H9 (cell line): ENCODE results near the gene MEIS2. TPM values are rescaled to one million over a fixed set of nuclear protein-coding genes. Genes with fewer than 3 reads are reported as not detected.

Experiments
- DNase-seq: peaks from one replicate; pipeline ENCODE4 v3.0.0-alpha.2; 2017
- H2AFZ ChIP-seq: one replicate; pipeline ENCODE4 v1.6.1; 2013; ENCODE audit warnings: mild to moderate bottlenecking, low read length, control low read depth, moderate library complexity
- H2AK5ac ChIP-seq: 2 replicates; pipeline ENCODE4 v1.6.1; 2013; ENCODE audit warnings: low read length, control low read depth, mixed read lengths; ENCODE audit not compliant: insufficient read length
- H2BK120ac ChIP-seq: one replicate; pipeline ENCODE4 v1.6.1; 2013; ENCODE audit warnings: low read depth, mild to moderate bottlenecking, low read length, control low read depth, inconsistent platforms; ENCODE audit not compliant: poor library complexity, severe bottlenecking
- H2BK12ac ChIP-seq: 2 replicates; pipeline ENCODE4 v1.6.1; 2013; ENCODE audit warnings: low read length, control low read depth, mixed read lengths, low read depth; ENCODE audit not compliant: insufficient read length
- H2BK15ac ChIP-seq: 2 replicates; pipeline ENCODE4 v1.6.1; 2013; ENCODE audit warnings: low read depth, low read length, control low read depth
- H2BK20ac ChIP-seq: one replicate; pipeline ENCODE4 v1.6.1; 2013; ENCODE audit warnings: low read depth, mild to moderate bottlenecking, low read length, control low read depth, inconsistent platforms; ENCODE audit not compliant: poor library complexity, severe bottlenecking
- H2BK5ac ChIP-seq: 2 replicates; pipeline ENCODE4 v1.6.1; 2013; ENCODE audit warnings: low read length, control low read depth, mixed read lengths; ENCODE audit not compliant: insufficient read length
- H3K14ac ChIP-seq: 2 replicates; pipeline ENCODE4 v1.6.1; 2013; ENCODE audit warnings: low read length, control low read depth; ENCODE audit not compliant: insufficient read depth
- H3K18ac ChIP-seq: 2 replicates; pipeline ENCODE4 v1.6.1; 2013; ENCODE audit warnings: low read depth, mild to moderate bottlenecking, mixed read lengths, low read length, control low read depth; ENCODE audit not compliant: insufficient read length
- H3K23ac ChIP-seq: 2 replicates; pipeline ENCODE4 v1.6.1; 2013; ENCODE audit warnings: low read length, control low read depth, mixed read lengths, low read depth; ENCODE audit not compliant: insufficient read length
- H3K23me2 ChIP-seq: 2 replicates; pipeline ENCODE4 v1.6.1; 2013; ENCODE audit warnings: low read depth, mild to moderate bottlenecking, mixed read lengths, low read length, control low read depth; ENCODE audit not compliant: insufficient read length, poor library complexity, severe bottlenecking
- H3K27ac ChIP-seq: 2 replicates; pipeline ENCODE4 v1.5.1; 2013; ENCODE audit warnings: low read length, control low read depth, mixed read lengths, low read depth; ENCODE audit not compliant: insufficient read length
- H3K27me3 ChIP-seq: 2 replicates; pipeline ENCODE4 v1.6.1; 2013; ENCODE audit warnings: low read length, control low read depth, inconsistent platforms; ENCODE audit not compliant: insufficient read depth
- H3K4ac ChIP-seq: 2 replicates; pipeline ENCODE4 v1.6.1; 2013; ENCODE audit warnings: low read depth, mild to moderate bottlenecking, control low read depth, inconsistent platforms, low read length, moderate library complexity
- H3K4me1 ChIP-seq: 2 replicates; pipeline ENCODE4 v1.6.1; 2013; ENCODE audit warnings: low read length, control low read depth, inconsistent platforms; ENCODE audit not compliant: insufficient read depth
- H3K4me2 ChIP-seq: 2 replicates; pipeline ENCODE4 v1.6.1; 2013; ENCODE audit warnings: low read length, control low read depth, mixed read lengths; ENCODE audit not compliant: insufficient read length, insufficient read depth
- H3K56ac ChIP-seq: 2 replicates; pipeline ENCODE4 v1.6.1; 2013; ENCODE audit warnings: low read depth, mild to moderate bottlenecking, mixed read lengths, low read length, control low read depth; ENCODE audit not compliant: insufficient read length
- H3K79me1 ChIP-seq: 2 replicates; pipeline ENCODE4 v1.6.1; 2013; ENCODE audit warnings: low read depth, mild to moderate bottlenecking, moderate library complexity, low read length, control low read depth, inconsistent platforms; ENCODE audit not compliant: insufficient read depth, poor library complexity, severe bottlenecking
- H3K79me2 ChIP-seq: 2 replicates; pipeline ENCODE4 v1.6.1; 2013; ENCODE audit warnings: low read length, control low read depth, inconsistent platforms; ENCODE audit not compliant: insufficient read depth
- H3K9ac ChIP-seq: 2 replicates; pipeline ENCODE4 v1.6.1; 2013; ENCODE audit warnings: low read length, control low read depth, mixed read lengths; ENCODE audit not compliant: insufficient read length; ENCODE audit errors: extremely low read depth
- H3K9me3 ChIP-seq: one replicate; pipeline ENCODE4 v1.6.1; 2013; ENCODE audit warnings: low read depth, low read length, inconsistent platforms; ENCODE audit not compliant: control insufficient read depth
- H3T11ph ChIP-seq: one replicate; pipeline ENCODE4 v1.6.1; 2013; ENCODE audit warnings: mild to moderate bottlenecking, low read length, control low read depth, inconsistent platforms
- H4K20me1 ChIP-seq: one replicate; pipeline ENCODE4 v1.6.1; 2013; ENCODE audit not compliant: control insufficient read depth, insufficient read length, insufficient read depth
- H4K5ac ChIP-seq: 2 replicates; pipeline ENCODE4 v1.6.1; 2013; ENCODE audit warnings: low read depth, mild to moderate bottlenecking, mixed read lengths, low read length, control low read depth; ENCODE audit not compliant: insufficient read length
- H4K8ac ChIP-seq: replicated peaks from 2 replicates; pipeline ENCODE4 v1.6.1; 2013; ENCODE audit warnings: low read length, control low read depth, mixed read lengths, low read depth; ENCODE audit not compliant: insufficient read length
- H4K91ac ChIP-seq: 2 replicates; pipeline ENCODE4 v1.6.1; 2013; ENCODE audit warnings: low read depth, mild to moderate bottlenecking, moderate library complexity, mixed read lengths, low read length, control low read depth; ENCODE audit not compliant: insufficient read length
- H3K27ac Mint-ChIP-seq, 3 experiments: 2 replicates in 2 of 3; 3 replicates in 1 of 3; pipeline ENCODE4 v1.8.0; 2020 to 2021; ENCODE audit warnings: mixed read lengths in 3 of 3, mild to moderate bottlenecking in 1 of 3, moderate library complexity in 1 of 3
- H3K27me3 Mint-ChIP-seq: 2 replicates; pipeline ENCODE4 v1.8.0; 2021; ENCODE audit warnings: low read depth, mild to moderate bottlenecking, moderate library complexity, mixed read lengths
- H3K36me3 Mint-ChIP-seq, 3 experiments: 2 replicates in 2 of 3; 3 replicates in 1 of 3; pipeline ENCODE4 v1.8.0; 2020 to 2021; ENCODE audit warnings: low read depth in 3 of 3, mixed read lengths in 3 of 3; ENCODE audit not compliant: insufficient read depth in 1 of 3
- H3K4me1 Mint-ChIP-seq, 2 experiments: 2 replicates each; pipeline ENCODE4 v1.8.0; 2020; ENCODE audit warnings: mixed read lengths in 2 of 2
- H3K4me3 Mint-ChIP-seq, 2 experiments: 2 replicates in 1 of 2; 3 replicates in 1 of 2; pipeline ENCODE4 v1.8.0; 2020 to 2021; ENCODE audit warnings: mild to moderate bottlenecking in 2 of 2, mixed read lengths in 2 of 2, moderate library complexity in 1 of 2
- H3K9me3 Mint-ChIP-seq, 2 experiments: 2 replicates in 1 of 2; 3 replicates in 1 of 2; pipeline ENCODE4 v1.8.0; 2020; ENCODE audit warnings: mild to moderate bottlenecking in 2 of 2, mixed read lengths in 2 of 2, moderate library complexity in 1 of 2
- WGBS: extraction: QIAGEN DNeasy Blood & Tissue Kit; methylation state at CpG from one replicate; pipeline ENCODE4 v1.1.7; 2013; ENCODE audit warnings: missing lambda C conversion rate, low lambda C conversion rate, mixed read lengths; ENCODE audit not compliant: insufficient read length; ENCODE audit errors: extremely low coverage; 5-methylcytosine and 5-hydroxymethylcytosine counted together
- total RNA-seq: library from RNA; stranded (reverse); gene quantifications from 2 replicates; pipeline ENCODE4 v1.2.1, GENCODE V29; 2021
- TF ChIP-seq, protein P1 (sequence below): fragments of 200-600 bp; sonication (generic); conservative IDR thresholded peaks from 3 replicates; pipeline ENCODE4 v1.8.0; 2021; ENCODE audit warnings: antibody characterized with exemption, mild to moderate bottlenecking

The MEIS2 gene
- total RNA-seq, 1 experiment from 2014 or later = 0.35 TPM

DNA sequence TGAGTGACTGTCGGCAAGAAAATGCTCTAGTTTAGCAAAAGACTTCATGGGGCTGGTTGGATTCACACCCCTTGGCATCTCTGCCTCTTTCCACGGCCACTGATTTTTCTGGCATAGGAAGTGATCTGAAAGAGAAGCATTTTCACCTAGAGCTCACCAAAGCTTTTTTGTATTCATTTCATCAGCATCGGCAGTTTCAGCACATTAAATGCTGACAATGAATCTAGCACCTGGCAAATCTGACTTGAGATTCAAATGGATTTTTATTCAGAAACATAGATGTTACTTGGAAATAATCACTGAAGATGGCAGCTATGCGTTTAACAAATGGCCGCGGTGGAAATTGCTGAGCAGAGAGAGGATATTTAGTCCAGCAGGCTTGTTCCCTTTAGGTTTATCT is 155.9 kb downstream of the MEIS2 start:
- Histone ChIP-seq H2BK120ac (no peak overlapping the region), H3K23me2 (no peaks in the 10 kb centered on the region), H3K9ac (no peak overlapping the region), H3T11ph (no peak overlapping the region), H2BK5ac (no peak overlapping the region), H3K79me1 (no peaks in the 10 kb centered on the region), H4K91ac (no peak overlapping the region), H4K20me1 (no peaks in the 10 kb centered on the region), H3K56ac (no peak overlapping the region), H3K18ac (no peak overlapping the region), H3K9me3 (no peaks in the 10 kb centered on the region), H4K8ac (no peak overlapping the region), H3K4me1 (no peaks in the 10 kb centered on the region), H2BK20ac (no peak overlapping the region), H3K4me2 (no peak overlapping the region), H3K27ac (no peak overlapping the region), H4K5ac (no peak overlapping the region), H3K79me2 (no peaks in the 10 kb centered on the region), H2AFZ (no peak overlapping the region), H3K27me3 (no peaks in the 10 kb centered on the region), H2BK12ac (no peak overlapping the region), H3K14ac (no peak overlapping the region), H3K4ac (no peak overlapping the region), H2BK15ac (no peak overlapping the region), H2AK5ac (no peak overlapping the region), H3K23ac (no peak overlapping the region)
- H3K27ac Mint-ChIP-seq = no peak overlapping the region
- H3K27me3 Mint-ChIP-seq = no peaks in the 10 kb centered on the region; the same call in 1 of the 2 replicates
- TF ChIP-seq, protein P1, sequence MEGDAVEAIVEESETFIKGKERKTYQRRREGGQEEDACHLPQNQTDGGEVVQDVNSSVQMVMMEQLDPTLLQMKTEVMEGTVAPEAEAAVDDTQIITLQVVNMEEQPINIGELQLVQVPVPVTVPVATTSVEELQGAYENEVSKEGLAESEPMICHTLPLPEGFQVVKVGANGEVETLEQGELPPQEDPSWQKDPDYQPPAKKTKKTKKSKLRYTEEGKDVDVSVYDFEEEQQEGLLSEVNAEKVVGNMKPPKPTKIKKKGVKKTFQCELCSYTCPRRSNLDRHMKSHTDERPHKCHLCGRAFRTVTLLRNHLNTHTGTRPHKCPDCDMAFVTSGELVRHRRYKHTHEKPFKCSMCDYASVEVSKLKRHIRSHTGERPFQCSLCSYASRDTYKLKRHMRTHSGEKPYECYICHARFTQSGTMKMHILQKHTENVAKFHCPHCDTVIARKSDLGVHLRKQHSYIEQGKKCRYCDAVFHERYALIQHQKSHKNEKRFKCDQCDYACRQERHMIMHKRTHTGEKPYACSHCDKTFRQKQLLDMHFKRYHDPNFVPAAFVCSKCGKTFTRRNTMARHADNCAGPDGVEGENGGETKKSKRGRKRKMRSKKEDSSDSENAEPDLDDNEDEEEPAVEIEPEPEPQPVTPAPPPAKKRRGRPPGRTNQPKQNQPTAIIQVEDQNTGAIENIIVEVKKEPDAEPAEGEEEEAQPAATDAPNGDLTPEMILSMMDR = no peak
- no peaks in the 10 kb centered on the region for H3K9me3 Mint-ChIP-seq
- WGBS = no CpG with 5 or more reads among the region's 6 CpGs
- no peak for DNase-seq
- H3K4me1 Mint-ChIP-seq = peaks cover 28 to 36% of the 10 kb centered on the region in 2 experiments
- no peak overlapping the region for H3K4me3 Mint-ChIP-seq
- H3K36me3 Mint-ChIP-seq = no peaks in the 10 kb centered on the region
